HT-29 (cell line): ENCODE measurements around the gene ADAMTSL1. TPM values are rescaled to one million over a fixed set of nuclear protein-coding genes. Genes with fewer than 3 reads are reported as not detected.

Experiments used
- DNase-seq: peaks from one replicate; pipeline ENCODE4 v3.0.0-alpha.2; 2015; ENCODE audit warnings: low spot score
- small RNA-seq: library from RNA; depleted of rRNA; stranded (forward); fragments of <200 nt; gene quantifications from one replicate; pipeline ENCODE3, GENCODE V24; 2014
- total RNA-seq: library from RNA; depleted of rRNA; stranded (reverse); fragments of >200 nt; shearing (Covaris generic); gene quantifications from 2 replicates; pipeline ENCODE4 v1.2.3, GENCODE V29; 2014

The ADAMTSL1 gene
- total RNA-seq, 1 experiment from 2014 or later = not detected

- no peak for DNase-seq
Observed at GRCh38 chr9:18936094-18936871, 462.3 kb downstream of the ADAMTSL1 start.

- DNase-seq = no peak
Observed at GRCh38 chr9:18939943-18940342, 466.0 kb downstream of the ADAMTSL1 start.

DNA sequence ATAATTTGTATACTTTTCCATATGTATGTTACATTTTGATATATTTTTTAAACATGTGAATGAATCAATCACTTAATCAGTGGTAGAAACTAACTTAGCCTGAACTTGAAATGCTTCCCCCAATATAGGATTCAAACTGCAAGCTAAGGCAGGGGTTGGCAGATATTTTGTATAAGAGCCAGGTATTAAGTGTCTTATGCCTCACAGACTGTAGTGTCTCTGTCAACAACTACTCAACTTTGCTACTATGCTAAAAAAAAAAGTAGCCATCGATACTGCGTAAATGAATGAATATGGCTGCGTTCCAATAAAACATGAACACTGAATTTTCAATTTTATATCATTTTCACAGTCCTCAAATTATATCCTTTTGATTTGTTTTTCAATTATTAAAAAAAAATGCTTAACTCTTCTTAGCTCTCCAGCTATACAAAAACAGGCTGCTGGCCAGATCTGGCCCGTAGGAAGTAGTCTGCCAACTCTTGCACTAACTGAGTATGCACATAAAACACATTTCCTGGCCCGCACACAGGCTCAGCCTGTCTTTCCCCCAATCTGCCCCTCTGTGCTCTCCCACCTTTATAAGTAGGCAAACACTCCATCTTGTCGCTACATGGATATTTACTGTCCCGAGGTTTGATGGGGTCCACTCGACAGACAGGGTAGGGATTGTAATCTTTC lies 467.2 kb downstream of the ADAMTSL1 start:
- DNase-seq = no peak

GRCh38 chr9:18942801-18943200 lies 468.8 kb downstream of the ADAMTSL1 start:
- no peak for DNase-seq

DNA sequence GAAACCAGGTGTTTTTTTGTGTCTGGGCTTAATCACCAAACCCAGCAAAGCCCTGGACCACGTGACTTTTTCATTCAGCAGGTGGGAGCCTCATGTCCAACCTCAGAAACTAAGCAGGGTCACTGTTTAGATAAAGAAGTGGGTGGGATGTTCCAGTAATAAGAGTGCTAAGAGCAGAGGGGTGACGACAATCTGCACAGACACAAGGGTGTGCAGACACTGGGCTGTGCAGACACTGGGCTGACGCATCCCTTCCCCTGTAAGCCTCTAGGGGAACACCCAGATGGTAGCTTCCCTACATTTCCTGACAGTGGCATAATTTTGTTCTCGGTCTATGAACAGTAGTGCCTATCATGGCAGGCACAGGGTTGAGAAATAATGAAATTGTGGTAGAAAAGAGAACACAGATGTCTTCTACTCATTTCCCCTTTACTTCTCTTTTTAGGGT lies 474.0 kb downstream of the ADAMTSL1 start:
- DNase-seq = no peak

DNA sequence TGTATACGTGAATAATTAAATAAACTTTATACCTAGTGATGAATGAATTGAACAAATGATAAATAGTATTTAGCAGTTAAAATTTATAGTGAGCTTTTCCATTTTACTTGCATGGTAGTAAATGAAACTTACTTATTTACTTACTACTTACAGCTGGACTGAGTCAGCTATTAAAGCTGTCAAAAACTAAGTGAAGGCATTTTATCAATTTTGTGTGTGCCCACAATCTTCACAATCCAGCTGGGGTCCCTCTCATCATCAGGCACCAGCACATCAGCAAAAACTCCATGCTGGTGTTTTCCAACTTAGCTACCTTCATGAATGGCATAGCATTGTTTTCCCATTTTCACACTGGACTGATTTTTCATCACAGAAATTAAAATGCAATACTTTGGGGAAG lies 478.0 kb downstream of the ADAMTSL1 start:
- no peak for DNase-seq

GRCh38 chr9:18955626-18956025 lies 481.7 kb downstream of the ADAMTSL1 start:
- no peak for DNase-seq

Small RNA genes within 50 kb of the gene (small RNA-seq; reads per million reads assigned to genes)
- gene MIR3152 = not detected
